ENCODE results near the gene GJA4. TPM values are rescaled to one million over a fixed set of nuclear protein-coding genes. Genes with fewer than 3 reads are reported as not detected.

Gene GJA4
- total and polyA plus RNA-seq, 2 of the 13 experiments (the other 11 are each of a cell fraction or from before 2014, with no cell fraction given): not detected

GRCh38 chr1:34758751-34759150 lies 34.0 kb upstream of the GJA4 start:
- no peaks in the 10 kb centered on the region for H3K4me1 ChIP-seq (ENCODE audit: insufficient read depth, low read length)
- ATAC-seq (no peak), DNase-seq (ENCODE audit: low spot score) (no peak), FAIRE-seq (no peak)
- no peak overlapping the region for H3K4me3 ChIP-seq (replicated peaks in 1 of 3; ENCODE audit: insufficient read depth in 1 of 3, low read depth in 2 of 3, low read length in 3 of 3)
- no peaks in the 10 kb centered on the region for H3K36me3 ChIP-seq (replicated peaks in 1 of 2; ENCODE audit: control insufficient read depth in 1 of 2, insufficient read depth in 2 of 2, low read length in 2 of 2)
- intact Hi-C loops (cut with micrococcal nuclease; ENCODE audit: unreplicated experiment): no loop called here
- peaks cover 4 to 62% of the 10 kb centered on the region in 2 experiments; a peak in 3 of 5 replicates for H3K27me3 ChIP-seq (ENCODE audit: control insufficient read depth in 1 of 2, insufficient read depth in 2 of 2, low read length in 2 of 2)
- H3K9me3 ChIP-seq (ENCODE audit: low read length): no peaks in the 10 kb centered on the region
- H3K9ac ChIP-seq (ENCODE audit: insufficient read depth, low read depth, low read length): no peak overlapping the region
- ChIA-PET CTCF (ENCODE audit: low intra/inter-chr PET ratio, low total read pairs) (no interaction called here), POLR2A (no interaction called here)
- H3K27ac ChIP-seq (ENCODE audit: extremely low read length, insufficient read depth, low read length): no peak overlapping the region
- 5% methylated on average over 4 of the region's 4 CpGs for WGBS (ENCODE audit: low lambda C conversion rate)
- no peak overlapping the region for H3K4me2 ChIP-seq (ENCODE audit: low read depth, low read length)
- no peak for TF ChIP-seq MXD3 (CRISPR knock-in tag; IDR thresholded peaks at IDR 0.05)
- TF ChIP-seq HNF1B (CRISPR knock-in tag; IDR thresholded peaks at IDR 0.05): no peak
- TF ChIP-seq FOSL1 (CRISPR knock-in tag; IDR thresholded peaks at IDR 0.05; ENCODE audit: borderline replicate concordance): no peak
- no peak for TF ChIP-seq EED (CRISPR knock-in tag; IDR thresholded peaks at IDR 0.05)
- no peak for TF ChIP-seq NPAS2 (CRISPR knock-in tag; IDR thresholded peaks at IDR 0.05; ENCODE audit: borderline replicate concordance)
- TF ChIP-seq KIAA2018 (CRISPR knock-in tag; IDR thresholded peaks at IDR 0.05; ENCODE audit: borderline replicate concordance): no peak
- no peaks in the 10 kb centered on the region for H3K79me2 ChIP-seq (ENCODE audit: insufficient read depth, low read length)
- H4K20me1 ChIP-seq (ENCODE audit: insufficient read depth, low read length): no peaks in the 10 kb centered on the region
- no TSS peak for BruUV-seq (replicated peaks)
- in situ Hi-C loops (cut with HindIII; ENCODE audit: extremely low pct_ligation_motif_present, low pct_unique_long_range_greater_than_20kb): no loop called here
- H2AFZ ChIP-seq (ENCODE audit: low read length): no peak overlapping the region

All from HepG2 (cell line).